ENCODE data around the gene ATG10.
A peak's percentile ranks its signal among the peaks of the same experiment; 100 is the strongest.

ATG10 gene

GRCh38 chr5:82276800-82277612 is 305.2 kb downstream of the ATG10 start:
- peak overlapping the region; percentile 77 for H3K27ac ChIP-seq
- TF ChIP-seq CTCF (IDR thresholded peaks at IDR 0.05), result no peak
- TF ChIP-seq ZFX (IDR thresholded peaks at IDR 0.05; ENCODE audit: borderline replicate concordance), result no peak

GRCh38 chr5:82277613-82277986 is 305.8 kb downstream of the ATG10 start:
- H3K27ac ChIP-seq, result peak overlapping the region; percentile 77
- TF ChIP-seq ZFX (IDR thresholded peaks at IDR 0.05; ENCODE audit: borderline replicate concordance) (no peak), CTCF (IDR thresholded peaks at IDR 0.05) (no peak)

GRCh38 chr5:82277987-82278710 is 306.3 kb downstream of the ATG10 start, which contains the start of gene RPS23:
RPS23 (minus strand) TSS chr5:82278354; CDS start chr5:82278323, 31 bp downstream.
- TF ChIP-seq ZFX (IDR thresholded peaks at IDR 0.05; ENCODE audit: borderline replicate concordance), result no peak
- TF ChIP-seq CTCF (IDR thresholded peaks at IDR 0.05), result no peak
- H3K27ac ChIP-seq, result peak within 1 kb of the TSS; percentile 77

GRCh38 chr5:82278711-82279370 is 307.0 kb downstream of the ATG10 start:
- peak overlapping the region; percentile 77 for H3K27ac ChIP-seq

GRCh38 chr5:82283893-82284292 is 312.1 kb downstream of the ATG10 start:
- H3K27ac ChIP-seq, result no peak overlapping the region
- TF ChIP-seq ZFX (IDR thresholded peaks at IDR 0.05; ENCODE audit: borderline replicate concordance) (no peak), CTCF (IDR thresholded peaks at IDR 0.05) (no peak)

More at GRCh38 chr5:82278711-82279370, 307.0 kb downstream of the ATG10 start:
- TF ChIP-seq CTCF (IDR thresholded peaks at IDR 0.05) (no peak), ZFX (IDR thresholded peaks at IDR 0.05; ENCODE audit: borderline replicate concordance) (no peak)

- no peak overlapping the region for H3K27ac ChIP-seq
- no peak for TF ChIP-seq CTCF (IDR thresholded peaks at IDR 0.05)
- no peak for TF ChIP-seq ZFX (IDR thresholded peaks at IDR 0.05; ENCODE audit: borderline replicate concordance)
These were observed 313.4 kb downstream of the ATG10 start for GRCh38 chr5:82285206-82285605.

Measured in 22Rv1 (cell line).